Osteocyte (in vitro differentiated cells): Measurements from ENCODE around the gene KCNMB1. TPM values are rescaled to one million over a fixed set of nuclear protein-coding genes. Genes with fewer than 3 reads are reported as not detected.

Source experiments
- DNase-seq: peaks from one replicate; pipeline ENCODE4 v3.0.0; 2021; ENCODE audit warnings: mixed read lengths; ENCODE audit not compliant: unreplicated experiment; ENCODE audit errors: extremely low spot score
- H3K27ac Mint-ChIP-seq: one replicate; pipeline ENCODE4 v1.8.0; 2021; ENCODE audit warnings: mild to moderate bottlenecking, mixed read lengths; ENCODE audit not compliant: unreplicated experiment
- H3K27me3 Mint-ChIP-seq: one replicate; pipeline ENCODE4 v1.8.0; 2021; ENCODE audit warnings: mixed read lengths; ENCODE audit not compliant: unreplicated experiment
- H3K36me3 Mint-ChIP-seq: one replicate; pipeline ENCODE4 v1.8.0; 2021; ENCODE audit warnings: mixed read lengths; ENCODE audit not compliant: unreplicated experiment
- H3K4me1 Mint-ChIP-seq: one replicate; pipeline ENCODE4 v1.8.0; 2021; ENCODE audit warnings: mixed read lengths; ENCODE audit not compliant: unreplicated experiment
- H3K4me3 Mint-ChIP-seq: one replicate; pipeline ENCODE4 v1.8.0; 2021; ENCODE audit warnings: mild to moderate bottlenecking, moderate library complexity, mixed read lengths; ENCODE audit not compliant: unreplicated experiment
- H3K9me3 Mint-ChIP-seq: one replicate; pipeline ENCODE4 v1.8.0; 2021; ENCODE audit warnings: mixed read lengths; ENCODE audit not compliant: unreplicated experiment
- CTCF ChIP-seq: fragments of 200-600 bp; sonication (generic); IDR thresholded peaks from 2 replicates; pipeline ENCODE4 v1.5.0; 2021; ENCODE audit warnings: antibody characterized with exemption, mild to moderate bottlenecking, moderate library complexity
- total RNA-seq: library from RNA; stranded (reverse); gene quantifications from 2 replicates; pipeline ENCODE4 v1.2.1, GENCODE V29; 2021

The KCNMB1 gene
- total RNA-seq, 1 donor from 2014 or later: 3.5 TPM

- Mint-ChIP-seq H3K4me3 (no peak overlapping the region), H3K36me3 (no peaks in the 10 kb centered on the region), H3K27me3 (peaks cover 30% of the 10 kb centered on the region), H3K27ac (no peak overlapping the region), H3K9me3 (no peaks in the 10 kb centered on the region), H3K4me1 (no peaks in the 10 kb centered on the region)
- DNase-seq: no peak
- no peak for TF ChIP-seq CTCF
Measured at GRCh38 chr5:170365831-170366230, 23.3 kb downstream of the KCNMB1 start.

- H3K9me3 Mint-ChIP-seq: no peaks in the 10 kb centered on the region
- H3K36me3 Mint-ChIP-seq: no peaks in the 10 kb centered on the region
- H3K27me3 Mint-ChIP-seq: peaks cover 22% of the 10 kb centered on the region
- no peak overlapping the region for H3K4me3 Mint-ChIP-seq
- no peak for DNase-seq
- H3K27ac Mint-ChIP-seq: no peak overlapping the region
- H3K4me1 Mint-ChIP-seq: no peaks in the 10 kb centered on the region
- TF ChIP-seq CTCF: no peak
Measured at GRCh38 chr5:170365011-170365410, 24.2 kb downstream of the KCNMB1 start.

GRCh38 chr5:170363671-170364070 is 25.5 kb downstream of the KCNMB1 start:
- Mint-ChIP-seq H3K9me3 (no peaks in the 10 kb centered on the region), H3K4me1 (no peaks in the 10 kb centered on the region), H3K27me3 (peaks cover 9% of the 10 kb centered on the region), H3K36me3 (no peaks in the 10 kb centered on the region), H3K27ac (no peak overlapping the region), H3K4me3 (no peak overlapping the region)
- no peak for TF ChIP-seq CTCF
- no peak for DNase-seq

- Mint-ChIP-seq H3K9me3 (no peaks in the 10 kb centered on the region), H3K36me3 (no peaks in the 10 kb centered on the region), H3K27ac (no peak overlapping the region), H3K27me3 (peaks cover 6% of the 10 kb centered on the region), H3K4me1 (no peaks in the 10 kb centered on the region), H3K4me3 (no peak overlapping the region)
- DNase-seq: no peak
- no peak for TF ChIP-seq CTCF
Measured at GRCh38 chr5:170362656-170363055, 26.5 kb downstream of the KCNMB1 start.

GRCh38 chr5:170362102-170362501 is 27.1 kb downstream of the KCNMB1 start:
- Mint-ChIP-seq H3K4me3 (no peak overlapping the region), H3K27me3 (peaks cover 7% of the 10 kb centered on the region), H3K9me3 (no peaks in the 10 kb centered on the region), H3K36me3 (no peaks in the 10 kb centered on the region), H3K27ac (no peak overlapping the region), H3K4me1 (no peaks in the 10 kb centered on the region)
- TF ChIP-seq CTCF: no peak
- DNase-seq: no peak
